HL-60 (cell line): Measurements from ENCODE around the gene ZC3H8.
"Not testable (repeated sequence)": the region's sequence is repeated elsewhere in the genome, so short reads cannot be mapped to it uniquely, and the experiment has no call there.

Experiments used
- POLR2AphosphoS5 ChIP-seq: IDR thresholded peaks from 2 replicates; pipeline ENCODE4 v1.6.1; 2012; ENCODE audit warnings: low read depth
- TF ChIP-seq, protein P1 (sequence below): IDR thresholded peaks from one replicate; pipeline ENCODE4 v1.5.1; 2011; ENCODE audit warnings: low read length, control low read depth, inconsistent platforms; ENCODE audit not compliant: insufficient read depth
- TF ChIP-seq, protein P2 (sequence below): IDR thresholded peaks from 2 replicates; pipeline ENCODE4 v1.6.1; 2012; ENCODE audit warnings: low read depth; ENCODE audit not compliant: insufficient replicate concordance

- TF ChIP-seq POLR2AphosphoS5: not testable (repeated sequence)
- TF ChIP-seq, protein P1, sequence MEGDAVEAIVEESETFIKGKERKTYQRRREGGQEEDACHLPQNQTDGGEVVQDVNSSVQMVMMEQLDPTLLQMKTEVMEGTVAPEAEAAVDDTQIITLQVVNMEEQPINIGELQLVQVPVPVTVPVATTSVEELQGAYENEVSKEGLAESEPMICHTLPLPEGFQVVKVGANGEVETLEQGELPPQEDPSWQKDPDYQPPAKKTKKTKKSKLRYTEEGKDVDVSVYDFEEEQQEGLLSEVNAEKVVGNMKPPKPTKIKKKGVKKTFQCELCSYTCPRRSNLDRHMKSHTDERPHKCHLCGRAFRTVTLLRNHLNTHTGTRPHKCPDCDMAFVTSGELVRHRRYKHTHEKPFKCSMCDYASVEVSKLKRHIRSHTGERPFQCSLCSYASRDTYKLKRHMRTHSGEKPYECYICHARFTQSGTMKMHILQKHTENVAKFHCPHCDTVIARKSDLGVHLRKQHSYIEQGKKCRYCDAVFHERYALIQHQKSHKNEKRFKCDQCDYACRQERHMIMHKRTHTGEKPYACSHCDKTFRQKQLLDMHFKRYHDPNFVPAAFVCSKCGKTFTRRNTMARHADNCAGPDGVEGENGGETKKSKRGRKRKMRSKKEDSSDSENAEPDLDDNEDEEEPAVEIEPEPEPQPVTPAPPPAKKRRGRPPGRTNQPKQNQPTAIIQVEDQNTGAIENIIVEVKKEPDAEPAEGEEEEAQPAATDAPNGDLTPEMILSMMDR: not testable (repeated sequence)
- TF ChIP-seq, protein P2, sequence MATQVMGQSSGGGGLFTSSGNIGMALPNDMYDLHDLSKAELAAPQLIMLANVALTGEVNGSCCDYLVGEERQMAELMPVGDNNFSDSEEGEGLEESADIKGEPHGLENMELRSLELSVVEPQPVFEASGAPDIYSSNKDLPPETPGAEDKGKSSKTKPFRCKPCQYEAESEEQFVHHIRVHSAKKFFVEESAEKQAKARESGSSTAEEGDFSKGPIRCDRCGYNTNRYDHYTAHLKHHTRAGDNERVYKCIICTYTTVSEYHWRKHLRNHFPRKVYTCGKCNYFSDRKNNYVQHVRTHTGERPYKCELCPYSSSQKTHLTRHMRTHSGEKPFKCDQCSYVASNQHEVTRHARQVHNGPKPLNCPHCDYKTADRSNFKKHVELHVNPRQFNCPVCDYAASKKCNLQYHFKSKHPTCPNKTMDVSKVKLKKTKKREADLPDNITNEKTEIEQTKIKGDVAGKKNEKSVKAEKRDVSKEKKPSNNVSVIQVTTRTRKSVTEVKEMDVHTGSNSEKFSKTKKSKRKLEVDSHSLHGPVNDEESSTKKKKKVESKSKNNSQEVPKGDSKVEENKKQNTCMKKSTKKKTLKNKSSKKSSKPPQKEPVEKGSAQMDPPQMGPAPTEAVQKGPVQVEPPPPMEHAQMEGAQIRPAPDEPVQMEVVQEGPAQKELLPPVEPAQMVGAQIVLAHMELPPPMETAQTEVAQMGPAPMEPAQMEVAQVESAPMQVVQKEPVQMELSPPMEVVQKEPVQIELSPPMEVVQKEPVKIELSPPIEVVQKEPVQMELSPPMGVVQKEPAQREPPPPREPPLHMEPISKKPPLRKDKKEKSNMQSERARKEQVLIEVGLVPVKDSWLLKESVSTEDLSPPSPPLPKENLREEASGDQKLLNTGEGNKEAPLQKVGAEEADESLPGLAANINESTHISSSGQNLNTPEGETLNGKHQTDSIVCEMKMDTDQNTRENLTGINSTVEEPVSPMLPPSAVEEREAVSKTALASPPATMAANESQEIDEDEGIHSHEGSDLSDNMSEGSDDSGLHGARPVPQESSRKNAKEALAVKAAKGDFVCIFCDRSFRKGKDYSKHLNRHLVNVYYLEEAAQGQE: not testable (repeated sequence)
Observed at GRCh38 chr2:112282066-112282465, 27.2 kb upstream of the ZC3H8 start.
